HepG2 (cell line): Measurements from ENCODE around the gene EFL1. TPM values are rescaled to one million over a fixed set of nuclear protein-coding genes. Genes with fewer than 3 reads are reported as not detected.
A peak's percentile ranks its signal among the peaks of the same experiment; 100 is the strongest.

Experiments used
- ADNP ChIP-seq: sonication (generic); formaldehyde crosslinking; IDR thresholded peaks from 2 replicates; pipeline ENCODE4 v1.4.0; 2020; ENCODE audit warnings: missing genetic modification reagents
- ATF1 ChIP-seq: IDR thresholded peaks from 2 replicates; pipeline ENCODE4 v1.6.1; 2016; ENCODE audit warnings: mild to moderate bottlenecking, control low read depth
- FOSL2 ChIP-seq: sonication (generic); formaldehyde crosslinking; IDR thresholded peaks from 2 replicates; pipeline ENCODE4 v1.4.0; 2020; ENCODE audit warnings: missing genetic modification reagents
- GPN1 ChIP-seq: sonication (generic); formaldehyde crosslinking; IDR thresholded peaks from 2 replicates; pipeline ENCODE4 v1.5.1; 2020; ENCODE audit warnings: missing genetic modification reagents, borderline replicate concordance
- MED13 ChIP-seq: sonication (generic); formaldehyde crosslinking; IDR thresholded peaks from 2 replicates; pipeline ENCODE4 v1.5.0; 2020; ENCODE audit warnings: missing genetic modification reagents
- POLR2AphosphoS2 ChIP-seq: IDR thresholded peaks from 2 replicates; pipeline ENCODE4 v1.6.1; 2011; ENCODE audit warnings: low read depth, low read length, improper control_type of control experiment
- RBAK ChIP-seq: sonication (generic); formaldehyde crosslinking; IDR thresholded peaks from 2 replicates; pipeline ENCODE4 v1.5.1; 2020; ENCODE audit warnings: mild to moderate bottlenecking, missing genetic modification reagents
- SRF ChIP-seq: IDR thresholded peaks from 2 replicates; pipeline ENCODE4 v1.6.1; 2011; ENCODE audit warnings: mild to moderate bottlenecking, low read depth, low read length, moderate library complexity
- TIGD3 ChIP-seq: sonication (generic); formaldehyde crosslinking; IDR thresholded peaks from 2 replicates; pipeline ENCODE4 v1.5.1; 2020; ENCODE audit warnings: mild to moderate bottlenecking, missing genetic modification reagents, borderline replicate concordance
- ZBTB10 ChIP-seq: sonication (generic); formaldehyde crosslinking; IDR thresholded peaks from 2 replicates; pipeline ENCODE4 v1.4.0; 2020; ENCODE audit warnings: missing genetic modification reagents, borderline replicate concordance
- ZNF383 ChIP-seq: sonication (generic); formaldehyde crosslinking; IDR thresholded peaks from 2 replicates; pipeline ENCODE4 v1.4.0; 2020; ENCODE audit warnings: missing genetic modification reagents, mild to moderate bottlenecking, borderline replicate concordance
- ZNF550 ChIP-seq: sonication (generic); formaldehyde crosslinking; IDR thresholded peaks from 2 replicates; pipeline ENCODE4 v1.4.0; 2020; ENCODE audit warnings: mild to moderate bottlenecking, missing genetic modification reagents, borderline replicate concordance
- ZNF644 ChIP-seq: IDR thresholded peaks from 2 replicates; pipeline ENCODE4 v1.6.1; 2016; ENCODE audit warnings: low read depth
- ZNF737 ChIP-seq: sonication (generic); formaldehyde crosslinking; IDR thresholded peaks from 2 replicates; pipeline ENCODE4 v1.5.0; 2020; ENCODE audit warnings: missing genetic modification reagents, mild to moderate bottlenecking, borderline replicate concordance
- ZNF75D ChIP-seq: sonication (generic); formaldehyde crosslinking; IDR thresholded peaks from 2 replicates; pipeline ENCODE4 v1.8.1; 2023; ENCODE audit warnings: missing genetic modification reagents, mild to moderate bottlenecking, borderline replicate concordance
- polyA plus RNA-seq, 8 experiments: library from polyadenylated mRNA; depleted of rRNA in 3 of 8; stranded (reverse) in 7 of 8; unstranded in 1 of 8; fragments of >200 nt; fragmentation: Illumina TruSeq in 4 of 8; extraction: Trizol in 4 of 8; gene quantifications; 2 replicates each; pipeline versions ENCODE4 v1.2.1 to v1.2.3, GENCODE V29; 2011 to 2016; ENCODE audit warnings: low read depth in 4 of 8, missing spikeins in 1 of 8, mixed read lengths in 1 of 8; ENCODE audit not compliant: insufficient read depth in 1 of 8
- total RNA-seq, 5 experiments: library from RNA; depleted of rRNA; stranded (reverse); fragments of >200 nt; fragmentation: Illumina TruSeq; extraction: Trizol; gene quantifications; 2 replicates each; pipeline ENCODE4 v1.2.3, GENCODE V29; 2016; ENCODE audit warnings: low read depth in 1 of 5
- TF ChIP-seq, protein P1 (sequence below): sonication (generic); formaldehyde crosslinking; IDR thresholded peaks from 2 replicates; pipeline ENCODE4 v1.8.1; 2023; ENCODE audit warnings: mild to moderate bottlenecking, inconsistent platforms, moderate library complexity, missing genetic modification reagents, borderline replicate concordance
- TF ChIP-seq, protein P2 (sequence below): sonication (generic); formaldehyde crosslinking; IDR thresholded peaks from 2 replicates; pipeline ENCODE4 v1.5.0; 2020; ENCODE audit warnings: missing genetic modification reagents
- TF ChIP-seq, protein P3 (sequence below): sonication (generic); formaldehyde crosslinking; IDR thresholded peaks from 2 replicates; pipeline ENCODE4 v1.9.0; 2021; ENCODE audit warnings: missing genetic modification reagents, borderline replicate concordance

The EFL1 gene
- total and polyA plus RNA-seq, 2 of the 13 experiments (the other 11 are each of a cell fraction or from before 2014, with no cell fraction given) = 6.4 to 12.0 TPM

GRCh38 chr15:82262422-82263026 lies at the start of gene EFL1, which contains the start of gene SAXO2 (continued):
- TF ChIP-seq, protein P1, sequence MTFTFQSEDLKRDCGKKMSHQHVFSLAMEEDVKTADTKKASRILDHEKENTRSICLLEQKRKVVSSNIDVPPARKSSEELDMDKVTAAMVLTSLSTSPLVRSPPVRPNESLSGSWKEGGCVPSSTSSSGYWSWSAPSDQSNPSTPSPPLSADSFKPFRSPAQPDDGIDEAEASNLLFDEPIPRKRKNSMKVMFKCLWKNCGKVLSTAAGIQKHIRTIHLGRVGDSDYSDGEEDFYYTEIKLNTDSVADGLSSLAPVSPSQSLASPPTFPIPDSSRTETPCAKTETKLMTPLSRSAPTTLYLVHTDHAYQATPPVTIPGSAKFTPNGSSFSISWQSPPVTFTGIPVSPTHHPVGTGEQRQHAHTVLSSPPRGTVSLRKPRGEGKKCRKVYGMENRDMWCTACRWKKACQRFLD = no peak
- TF ChIP-seq, protein P2, sequence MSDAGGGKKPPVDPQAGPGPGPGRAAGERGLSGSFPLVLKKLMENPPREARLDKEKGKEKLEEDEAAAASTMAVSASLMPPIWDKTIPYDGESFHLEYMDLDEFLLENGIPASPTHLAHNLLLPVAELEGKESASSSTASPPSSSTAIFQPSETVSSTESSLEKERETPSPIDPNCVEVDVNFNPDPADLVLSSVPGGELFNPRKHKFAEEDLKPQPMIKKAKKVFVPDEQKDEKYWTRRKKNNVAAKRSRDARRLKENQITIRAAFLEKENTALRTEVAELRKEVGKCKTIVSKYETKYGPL = no peak
- TF ChIP-seq SRF (no peak), ZBTB10 (CRISPR knock-in tag) (no peak; the same call in 1 of the 2 replicates), FOSL2 (CRISPR knock-in tag) (0 out of 2 replicates have a peak, but pooled peaks have one; percentile 16), POLR2AphosphoS2 (no peak), MED13 (CRISPR knock-in tag) (0 out of 2 replicates have a peak, but pooled peaks have one; percentile 24), GPN1 (no peak), ATF1 (CRISPR knock-in tag) (0 out of 2 replicates have a peak, but pooled peaks have one; percentile 20), ZNF383 (CRISPR knock-in tag) (no peak), ADNP (CRISPR knock-in tag) (no peak), ZNF75D (CRISPR knock-in tag) (no peak), RBAK (CRISPR knock-in tag) (no peak), ZNF644 (CRISPR knock-in tag) (no peak), TIGD3 (CRISPR knock-in tag) (peak; percentile 82; the same call in 1 of the 2 replicates), ZNF550 (CRISPR knock-in tag) (no peak), ZNF737 (peak; percentile 31; the same call in 1 of the 2 replicates)
- TF ChIP-seq, protein P3, sequence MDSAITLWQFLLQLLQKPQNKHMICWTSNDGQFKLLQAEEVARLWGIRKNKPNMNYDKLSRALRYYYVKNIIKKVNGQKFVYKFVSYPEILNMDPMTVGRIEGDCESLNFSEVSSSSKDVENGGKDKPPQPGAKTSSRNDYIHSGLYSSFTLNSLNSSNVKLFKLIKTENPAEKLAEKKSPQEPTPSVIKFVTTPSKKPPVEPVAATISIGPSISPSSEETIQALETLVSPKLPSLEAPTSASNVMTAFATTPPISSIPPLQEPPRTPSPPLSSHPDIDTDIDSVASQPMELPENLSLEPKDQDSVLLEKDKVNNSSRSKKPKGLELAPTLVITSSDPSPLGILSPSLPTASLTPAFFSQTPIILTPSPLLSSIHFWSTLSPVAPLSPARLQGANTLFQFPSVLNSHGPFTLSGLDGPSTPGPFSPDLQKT (CRISPR knock-in tag) = no peak
